Effector memory CD4-positive, alpha-beta T cell (primary cell): ENCODE data around the gene ANGEL2.

Experiments used
- DNase-seq, 3 donors: peaks; one replicate each; pipeline ENCODE4 v3.0.0-alpha.2; 2020
- H3K27ac ChIP-seq: 2 replicates; pipeline ENCODE4 v1.7.0; 2013; ENCODE audit warnings: mild to moderate bottlenecking, low read length, moderate library complexity; ENCODE audit not compliant: insufficient read depth, poor library complexity, severe bottlenecking
- H3K27me3 ChIP-seq: replicated peaks from 2 replicates; pipeline ENCODE4 v1.7.0; 2013; ENCODE audit warnings: mild to moderate bottlenecking, low read length; ENCODE audit not compliant: insufficient read depth, control insufficient read depth, poor library complexity, severe bottlenecking
- H3K36me3 ChIP-seq: 2 replicates; pipeline ENCODE4 v1.7.0; 2013; ENCODE audit warnings: mild to moderate bottlenecking, low read length, moderate library complexity; ENCODE audit not compliant: control insufficient read depth, insufficient read depth
- H3K4me1 ChIP-seq: 2 replicates; pipeline ENCODE4 v1.7.0; 2013; ENCODE audit warnings: low read length, mild to moderate bottlenecking; ENCODE audit not compliant: control insufficient read depth, insufficient read depth, poor library complexity, severe bottlenecking
- H3K4me3 ChIP-seq: 2 replicates; pipeline ENCODE4 v1.7.0; 2013; ENCODE audit warnings: low read length, low read depth, mild to moderate bottlenecking; ENCODE audit not compliant: insufficient read depth, poor library complexity, severe bottlenecking
- H3K9me3 ChIP-seq: 2 replicates; pipeline ENCODE4 v1.7.0; 2013; ENCODE audit warnings: mild to moderate bottlenecking, low read length, moderate library complexity; ENCODE audit not compliant: control insufficient read depth
- total RNA-seq, 3 donors: gene quantifications; one replicate each; lab custom pipeline; 2026; lab: John Stamatoyannopoulos, UW

ANGEL2 gene
- total RNA-seq, result 49.6 to 55.8 (median 50.0) reads per million in 3 donors

GRCh38 chr1:213015099-213016050, at the start of gene ANGEL2:
Gene ANGEL2, minus strand, starts transcription at chr1:213015867. Its CDS starts 196 bp downstream, at chr1:213015671.
- Histone ChIP-seq H3K4me3 (peak within 1 kb of the TSS; percentile 76), H3K27me3 (no peaks in the 10 kb centered on the region), H3K36me3 (peaks cover 6% of the 10 kb centered on the region), H3K27ac (peak within 1 kb of the TSS; percentile 89), H3K9me3 (no peaks in the 10 kb centered on the region), H3K4me1 (peaks cover 10% of the 10 kb centered on the region)
- DNase-seq, result peak; percentile 89 to 94 (median 91)

- Histone ChIP-seq H3K27ac (no peak overlapping the region), H3K4me3 (no peak overlapping the region)
Observed at GRCh38 chr1:213061263-213061662, 45.6 kb upstream of the ANGEL2 start.

GRCh38 chr1:213060836-213061235, 45.2 kb upstream of the ANGEL2 start:
- Histone ChIP-seq H3K4me1 (no peaks in the 10 kb centered on the region), H3K36me3 (no peaks in the 10 kb centered on the region), H3K9me3 (no peaks in the 10 kb centered on the region), H3K27ac (no peak overlapping the region), H3K4me3 (no peak overlapping the region), H3K27me3 (no peaks in the 10 kb centered on the region)
- DNase-seq, result no peak

More at GRCh38 chr1:213061263-213061662, 45.6 kb upstream of the ANGEL2 start:
- Histone ChIP-seq H3K27me3 (no peaks in the 10 kb centered on the region), H3K4me1 (no peaks in the 10 kb centered on the region), H3K9me3 (no peaks in the 10 kb centered on the region), H3K36me3 (no peaks in the 10 kb centered on the region)
- DNase-seq, result no peak

- Histone ChIP-seq H3K9me3 (no peaks in the 10 kb centered on the region), H3K27ac (no peak overlapping the region), H3K27me3 (no peaks in the 10 kb centered on the region)
Observed at GRCh38 chr1:213057264-213058059, 41.8 kb upstream of the ANGEL2 start.

GRCh38 chr1:213055767-213056166, 40.1 kb upstream of the ANGEL2 start:
- Histone ChIP-seq H3K4me1 (peaks cover 5% of the 10 kb centered on the region), H3K36me3 (no peaks in the 10 kb centered on the region), H3K27me3 (no peaks in the 10 kb centered on the region), H3K9me3 (no peaks in the 10 kb centered on the region), H3K4me3 (no peak overlapping the region), H3K27ac (no peak overlapping the region)
- DNase-seq, result no peak

More at GRCh38 chr1:213057264-213058059, 41.8 kb upstream of the ANGEL2 start:
- DNase-seq, result no peak
- H3K4me1 ChIP-seq, result no peaks in the 10 kb centered on the region
- H3K4me3 ChIP-seq, result no peak overlapping the region
- H3K36me3 ChIP-seq, result no peaks in the 10 kb centered on the region

- Histone ChIP-seq H3K9me3 (no peaks in the 10 kb centered on the region), H3K4me3 (no peak overlapping the region), H3K36me3 (no peaks in the 10 kb centered on the region), H3K27ac (no peak overlapping the region), H3K27me3 (no peaks in the 10 kb centered on the region), H3K4me1 (peaks cover 5% of the 10 kb centered on the region)
- DNase-seq, result no peak
Observed at GRCh38 chr1:213054733-213055591, 39.3 kb upstream of the ANGEL2 start.

- Histone ChIP-seq H3K36me3 (no peaks in the 10 kb centered on the region), H3K4me3 (no peak overlapping the region), H3K9me3 (no peaks in the 10 kb centered on the region), H3K4me1 (peaks cover 5% of the 10 kb centered on the region), H3K27me3 (no peaks in the 10 kb centered on the region), H3K27ac (no peak overlapping the region)
- DNase-seq, result no peak
Observed at GRCh38 chr1:213054142-213054541, 38.5 kb upstream of the ANGEL2 start.

- no peaks in the 10 kb centered on the region for H3K27me3 ChIP-seq
- H3K27ac ChIP-seq, result no peak overlapping the region
- H3K4me3 ChIP-seq, result no peak overlapping the region
- peaks cover 5% of the 10 kb centered on the region for H3K4me1 ChIP-seq
- no peaks in the 10 kb centered on the region for H3K36me3 ChIP-seq
- no peaks in the 10 kb centered on the region for H3K9me3 ChIP-seq
- no peak for DNase-seq
Observed at GRCh38 chr1:213053455-213053854, 37.8 kb upstream of the ANGEL2 start.

- Histone ChIP-seq H3K4me1 (peaks cover 5% of the 10 kb centered on the region), H3K36me3 (no peaks in the 10 kb centered on the region), H3K27ac (no peak overlapping the region), H3K27me3 (no peaks in the 10 kb centered on the region), H3K9me3 (no peaks in the 10 kb centered on the region), H3K4me3 (peak overlapping the region; percentile 86)
- no peak for DNase-seq
Observed at GRCh38 chr1:213051881-213052202, 36.2 kb upstream of the ANGEL2 start.
